Daoy (cell line): ENCODE data around the gene PLEKHG4B. TPM values are rescaled to one million over a fixed set of nuclear protein-coding genes. Genes with fewer than 3 reads are reported as not detected.

ENCODE experiments used
- DNase-seq: peaks from one replicate; pipeline ENCODE4 v3.0.0-alpha.2; 2015; ENCODE audit warnings: low read depth
- total RNA-seq: library from RNA; depleted of rRNA; stranded (reverse); fragments of >200 nt; shearing (Covaris generic); gene quantifications from 2 replicates; pipeline ENCODE4 v1.2.3, GENCODE V29; 2014

Gene PLEKHG4B
- total RNA-seq, 1 experiment from 2014 or later: 13.5 TPM

DNA sequence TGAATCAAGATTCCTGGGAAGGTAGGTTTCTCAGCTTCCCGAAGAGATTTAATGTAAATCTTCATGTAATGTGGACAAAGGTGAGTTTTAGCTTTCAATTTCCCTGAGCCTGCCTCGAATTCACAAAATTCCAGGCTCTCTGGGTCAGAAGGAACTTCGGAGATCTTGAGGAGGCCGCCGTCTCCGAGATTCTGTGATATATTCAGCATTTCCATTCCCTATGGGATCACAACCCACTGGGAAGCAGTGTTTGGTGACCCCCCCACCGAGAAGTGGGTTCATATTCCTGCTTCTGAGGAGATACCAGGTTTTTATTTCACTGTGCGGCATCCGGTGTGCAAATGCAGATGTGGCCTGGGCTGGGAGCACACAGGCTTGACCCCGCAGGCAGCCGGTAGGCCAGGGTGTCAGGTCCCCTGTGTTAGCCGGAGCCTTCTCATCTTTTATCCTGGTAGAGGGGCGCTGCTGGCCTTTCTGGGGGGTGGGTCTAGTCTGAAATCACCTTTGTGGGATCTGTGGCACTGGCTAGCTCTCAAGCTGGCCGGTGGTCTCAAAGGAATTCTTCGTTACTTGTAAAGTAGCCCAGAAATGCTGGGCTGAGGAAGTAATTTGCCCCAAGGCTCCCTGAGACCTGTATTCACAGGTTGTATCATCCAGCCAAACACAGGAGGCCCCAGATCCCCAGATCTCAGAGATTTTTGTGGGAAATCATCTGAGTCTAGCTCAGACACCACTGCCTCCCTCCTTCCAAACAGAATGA lies 1.4 kb downstream of the PLEKHG4B start:
- DNase-seq: no peak

DNA sequence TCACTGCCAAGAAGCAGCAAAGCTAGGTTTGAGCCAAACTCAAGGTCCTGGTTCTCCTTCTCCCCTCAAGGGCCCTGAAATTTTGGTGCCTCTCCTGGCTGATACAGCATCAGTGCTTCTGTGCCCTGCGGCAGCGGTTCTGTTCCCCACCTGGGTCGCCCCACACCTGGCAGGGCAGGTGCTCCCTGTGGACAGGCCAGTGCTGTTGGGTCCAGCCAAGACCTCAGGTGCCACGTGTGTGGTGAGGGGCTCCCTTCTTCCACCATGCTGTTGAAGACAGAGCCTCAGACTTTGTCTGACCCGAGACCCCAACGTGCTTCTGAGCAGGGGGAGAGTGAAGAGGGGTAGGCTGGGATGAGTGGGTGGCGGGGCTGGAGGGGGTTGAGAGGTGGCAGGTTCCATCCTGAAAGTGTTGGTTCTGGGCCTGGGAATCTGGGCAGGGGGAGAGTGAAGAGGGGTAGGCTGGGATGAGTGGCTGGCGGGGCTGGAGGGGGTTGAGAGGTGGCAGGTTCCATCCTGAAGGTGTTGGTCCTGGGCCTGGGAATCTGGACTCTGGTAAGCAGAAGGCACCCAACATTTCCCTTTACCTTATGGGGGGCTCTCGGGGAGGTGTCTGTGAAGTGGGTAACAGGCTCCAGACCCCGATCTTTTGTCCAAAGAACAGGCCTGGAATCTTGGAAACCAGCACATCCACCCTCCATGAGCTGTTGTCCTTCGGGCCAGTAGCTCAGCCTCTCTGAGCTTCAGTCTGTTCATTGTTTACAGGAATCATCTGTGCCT lies 2.3 kb downstream of the PLEKHG4B start:
- no peak for DNase-seq

DNA sequence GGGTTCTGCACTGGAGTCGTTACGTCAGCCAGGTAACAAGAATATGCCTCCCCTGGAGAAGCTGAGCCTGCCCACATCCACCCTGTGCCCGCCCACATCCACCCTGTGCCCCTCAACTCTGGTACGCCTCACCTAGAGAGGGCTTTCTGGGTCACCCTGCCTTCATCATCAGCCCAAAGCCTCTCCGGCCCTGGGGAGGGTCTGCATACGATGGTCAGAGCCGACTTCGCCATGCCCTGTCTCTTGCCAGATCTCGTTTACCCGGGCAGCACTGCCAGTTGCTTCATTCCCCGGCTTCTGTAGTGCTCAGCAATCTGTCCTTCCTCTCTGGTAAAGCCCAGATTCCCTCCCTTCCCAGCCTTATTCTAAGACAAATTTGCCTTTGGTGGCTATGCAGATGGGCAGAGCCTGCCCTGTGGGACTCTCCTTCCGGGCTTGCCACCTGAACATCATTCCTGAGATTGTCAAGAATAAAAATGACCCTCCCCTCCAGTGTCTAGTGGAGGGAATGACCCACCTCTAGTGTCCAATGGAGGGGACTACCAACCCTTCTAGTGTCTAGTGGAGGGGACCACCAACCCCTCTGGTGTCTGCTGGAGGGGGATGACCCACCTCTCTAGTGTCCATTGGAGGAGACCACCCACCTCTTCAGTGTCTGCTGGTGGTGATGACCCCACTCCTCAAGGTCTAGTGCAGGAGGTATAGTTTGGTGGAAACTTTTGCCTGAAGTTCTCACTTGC lies 3.4 kb downstream of the PLEKHG4B start:
- no peak for DNase-seq

DNA sequence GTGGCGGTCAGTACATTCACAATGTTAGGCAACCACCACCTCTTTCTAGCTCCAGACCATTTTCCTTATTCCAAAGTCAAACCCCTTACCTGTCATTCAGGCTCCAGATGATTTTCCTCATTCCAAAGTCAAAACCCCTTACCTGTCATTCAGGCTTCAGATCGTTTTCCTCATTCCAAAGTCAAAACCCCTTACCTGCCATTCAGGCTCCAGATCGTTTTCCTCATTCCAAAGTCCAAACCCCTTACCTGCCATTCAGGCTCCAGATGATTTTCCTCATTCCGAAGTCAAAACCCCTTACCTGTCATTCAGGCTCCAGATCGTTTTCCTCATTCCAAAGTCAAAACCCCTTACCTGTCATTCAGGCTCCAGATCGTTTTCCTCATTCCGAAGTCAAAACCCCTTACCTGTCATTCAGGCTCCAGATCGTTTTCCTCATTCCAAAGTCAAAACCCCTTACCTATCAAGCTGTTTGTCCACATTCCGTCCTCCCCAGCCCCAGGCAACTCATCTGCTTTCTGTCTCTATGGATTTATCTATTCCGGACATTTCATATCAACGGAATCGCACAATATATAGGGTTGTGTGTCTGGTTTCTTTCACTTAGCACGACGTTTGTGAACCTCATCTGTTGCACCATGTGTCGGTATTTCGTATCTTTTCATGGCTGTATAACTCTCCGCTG lies 5.2 kb downstream of the PLEKHG4B start:
- no peak for DNase-seq

DNA sequence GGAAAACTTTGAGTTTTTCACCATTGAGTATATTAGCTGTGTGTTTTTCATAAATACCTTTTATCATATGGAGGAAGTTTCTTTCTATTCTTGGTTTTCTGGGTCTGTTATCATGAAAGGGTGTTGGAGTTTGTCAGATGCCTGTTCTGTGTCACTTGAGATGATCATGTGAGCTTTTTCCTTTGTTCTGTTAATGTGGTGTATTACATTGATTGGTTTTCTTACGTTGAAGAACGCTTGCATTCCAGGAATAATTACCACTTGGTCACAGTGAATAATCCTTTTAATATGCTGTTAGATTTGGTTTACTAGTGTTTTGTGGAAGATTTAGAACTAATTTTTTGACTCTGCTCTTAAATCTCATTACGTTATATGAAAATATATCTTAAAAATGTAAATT lies 7.8 kb downstream of the PLEKHG4B start:
- no peak for DNase-seq

GRCh38 chr5:102411-103043 lies 10.6 kb downstream of the PLEKHG4B start:
- DNase-seq: peak; percentile 34

- peak; percentile 33 for DNase-seq
These were observed 12.1 kb downstream of the PLEKHG4B start for GRCh38 chr5:104106-104505.

DNA sequence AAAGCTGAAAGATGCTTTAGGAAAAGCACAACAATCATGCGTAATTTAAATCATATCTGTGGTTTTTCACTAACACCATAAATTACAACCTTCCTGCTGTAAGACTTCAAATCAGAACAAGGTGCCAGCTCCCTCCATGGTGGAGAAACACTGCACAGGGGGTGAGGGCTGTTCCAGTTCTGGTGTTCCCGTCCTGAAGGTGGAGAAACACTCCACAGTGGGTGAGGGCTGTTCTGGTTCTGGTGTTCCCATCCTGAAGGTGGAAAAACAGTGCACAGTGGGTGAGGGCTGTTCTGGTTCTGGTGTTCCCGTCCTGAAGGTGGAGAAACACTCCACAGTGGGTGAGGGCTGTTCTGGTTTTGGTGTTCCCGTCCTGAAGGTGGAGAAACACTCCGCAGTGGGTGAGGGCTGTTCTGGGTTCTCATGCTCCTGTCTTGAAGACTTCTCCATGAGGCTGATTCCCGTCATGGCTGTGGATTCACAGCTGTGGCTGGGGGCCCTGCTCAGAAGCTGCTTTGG lies 12.9 kb downstream of the PLEKHG4B start:
- DNase-seq: no peak

DNA sequence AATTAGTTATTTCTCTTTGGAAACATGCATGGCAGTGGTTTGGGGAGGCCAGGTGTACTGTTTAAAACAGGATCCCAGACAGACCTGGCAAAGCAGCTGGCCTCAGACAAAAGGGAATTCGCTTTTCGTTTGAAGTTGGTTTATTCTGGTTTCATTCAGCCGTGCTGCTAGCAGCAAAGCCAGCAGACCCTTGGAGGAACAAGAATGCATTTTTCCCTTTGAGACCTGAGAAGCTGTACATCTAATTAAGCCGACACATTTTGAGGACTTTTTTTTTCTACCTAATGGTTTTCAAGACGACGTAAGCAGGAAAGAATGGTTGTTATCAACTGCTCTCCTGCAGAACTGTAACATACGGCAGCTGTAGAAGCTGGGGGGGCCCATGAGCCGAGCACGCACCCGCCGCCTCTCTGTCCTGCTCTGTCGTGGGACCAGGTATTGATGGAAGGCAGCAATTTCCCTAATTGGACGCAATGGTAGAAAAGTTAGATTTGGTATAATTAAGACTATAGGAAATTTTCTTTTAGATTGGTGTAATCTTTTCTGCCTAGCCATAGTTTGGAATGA lies 13.6 kb downstream of the PLEKHG4B start:
- no peak for DNase-seq

DNA sequence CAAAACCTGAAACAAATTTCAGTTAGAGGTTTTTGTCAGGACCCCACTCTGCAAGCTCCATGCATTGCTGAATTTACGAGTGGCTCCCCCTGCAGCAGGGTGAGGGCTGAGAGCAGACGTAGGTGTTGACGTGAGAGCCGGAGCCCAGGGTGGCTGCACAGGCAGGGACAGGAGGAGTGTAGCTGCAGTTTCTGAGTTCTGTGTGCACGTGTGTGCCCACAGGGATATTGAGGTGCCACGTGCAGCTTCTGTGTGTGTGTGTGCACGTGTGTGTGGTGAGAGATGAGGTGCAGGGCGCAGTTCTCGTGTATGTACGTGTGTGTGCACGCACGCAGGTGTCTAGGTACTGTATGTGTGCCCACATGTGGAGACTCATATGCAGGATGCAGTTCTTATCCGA lies 14.6 kb downstream of the PLEKHG4B start:
- no peak for DNase-seq

- DNase-seq: no peak
These were observed 15.6 kb downstream of the PLEKHG4B start for GRCh38 chr5:107526-107925.

- no peak for DNase-seq
These were observed 17.9 kb downstream of the PLEKHG4B start for GRCh38 chr5:109826-110225.

DNA sequence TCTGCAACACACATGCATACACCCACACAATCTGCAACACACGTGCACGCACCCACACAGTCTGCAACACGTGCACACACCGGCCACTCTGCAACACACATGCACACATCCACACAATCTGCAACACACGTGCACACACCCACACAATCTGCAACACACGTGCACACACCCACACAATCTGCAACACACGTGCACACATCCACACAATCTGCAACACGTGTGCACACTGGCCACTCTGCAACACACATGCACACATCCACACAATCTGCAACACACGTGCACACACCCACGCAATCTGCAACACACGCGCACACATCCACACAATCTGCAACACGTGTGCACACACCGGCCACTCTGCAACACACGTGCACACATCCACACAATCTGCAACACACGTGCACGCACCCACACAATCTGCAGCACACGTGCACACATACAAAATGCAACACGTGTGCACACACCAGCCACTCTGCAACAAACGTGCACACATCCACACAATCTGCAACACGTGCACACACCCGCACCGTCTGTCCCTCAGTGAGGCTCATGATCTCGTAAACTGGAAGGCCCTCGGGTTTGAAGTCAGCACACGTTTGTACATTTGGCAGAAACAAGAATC lies 18.4 kb downstream of the PLEKHG4B start:
- DNase-seq: no peak

- no peak for DNase-seq
These were observed 19.2 kb downstream of the PLEKHG4B start for GRCh38 chr5:111171-111570.

- DNase-seq: no peak
These were observed 27.6 kb downstream of the PLEKHG4B start for GRCh38 chr5:119486-120097.

- DNase-seq: no peak
These were observed 29.5 kb downstream of the PLEKHG4B start for GRCh38 chr5:121432-121831.

GRCh38 chr5:125815-126214 lies 33.8 kb downstream of the PLEKHG4B start:
- DNase-seq: no peak

- DNase-seq: no peak
These were observed 34.8 kb downstream of the PLEKHG4B start for GRCh38 chr5:126806-127205.

DNA sequence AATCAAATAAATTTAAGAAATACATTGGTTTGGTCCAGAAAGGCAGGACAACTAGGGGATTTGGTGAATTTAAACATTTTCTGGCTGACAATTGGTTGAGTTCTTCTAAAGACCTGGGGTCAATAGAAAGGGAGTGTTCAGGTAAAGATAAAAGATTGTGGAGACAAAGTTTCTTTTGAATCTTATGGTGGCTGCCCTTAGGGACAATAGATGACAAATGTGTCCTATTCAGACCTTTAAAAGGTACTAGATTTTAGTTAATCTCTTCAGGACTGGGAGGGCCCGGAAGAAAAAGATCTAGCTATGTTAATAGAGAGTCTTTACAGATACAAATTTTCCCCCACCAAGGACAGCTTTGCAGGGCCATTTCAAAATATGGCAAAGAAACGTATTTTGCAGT lies 35.9 kb downstream of the PLEKHG4B start:
- no peak for DNase-seq

- no peak for DNase-seq
These were observed 36.5 kb downstream of the PLEKHG4B start for GRCh38 chr5:128446-128845.
